ENCODE data around the gene FHAD1. TPM values are rescaled to one million over a fixed set of nuclear protein-coding genes. Genes with fewer than 3 reads are reported as not detected.

The FHAD1 gene
- total RNA-seq, 1 donor from 2014 or later = 2.1 TPM

- Histone ChIP-seq H3K36me3 (ENCODE audit: control insufficient read depth in 3 of 3, insufficient read depth in 3 of 3, low read length in 3 of 3) (no peaks in the 10 kb centered on the region), H3K27me3 (ENCODE audit: control insufficient read depth in 3 of 3, insufficient read depth in 3 of 3, low read length in 3 of 3) (no peaks in the 10 kb centered on the region), H3K4me3 (ENCODE audit: low read length in 3 of 3) (no peak overlapping the region), H3K9ac (ENCODE audit: low read depth in 1 of 3, low read length in 3 of 3) (no peak overlapping the region), H3K27ac (ENCODE audit: low read depth, low read length) (no peak overlapping the region), H3K4me1 (ENCODE audit: control insufficient read depth in 3 of 3, insufficient read depth in 3 of 3, low read length in 3 of 3) (no peaks in the 10 kb centered on the region), H3K9me3 (ENCODE audit: control insufficient read depth in 3 of 3, low read length in 3 of 3) (peaks cover 3 to 6% (median 5%) of the 10 kb centered on the region in 3 donors)
Observed at GRCh38 chr1:15401391-15402055, 154.5 kb downstream of the FHAD1 start.

DNA sequence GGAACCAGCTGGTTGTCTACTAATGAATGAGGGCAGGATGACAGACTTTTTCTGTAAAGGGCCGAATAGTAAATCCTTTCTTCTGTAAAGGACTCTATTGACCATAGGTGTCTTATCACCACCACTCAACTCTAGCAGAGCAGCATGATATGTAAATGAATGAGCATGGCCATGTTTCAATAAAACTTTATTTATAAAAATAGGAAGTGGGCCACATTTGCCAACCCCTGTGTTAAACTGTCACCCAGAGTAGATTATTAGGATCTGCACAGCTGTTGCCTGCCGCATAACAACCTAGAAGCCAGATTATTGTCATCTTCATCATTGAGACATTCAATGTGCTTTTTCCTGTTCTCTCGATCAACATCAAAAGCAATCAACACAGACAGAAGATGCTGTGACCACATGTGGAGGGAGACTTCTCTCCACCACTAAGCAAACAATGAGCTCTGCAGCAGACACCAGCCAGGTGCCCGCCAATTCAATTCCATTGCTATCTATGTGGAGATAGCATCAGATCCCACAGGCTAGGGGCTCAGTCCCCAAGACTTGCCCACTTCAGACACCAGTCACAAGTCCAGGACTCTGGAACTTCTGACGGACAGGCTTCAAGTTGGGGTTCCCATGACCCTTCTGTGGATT, 155.9 kb downstream of the FHAD1 start:
- H3K9me3 ChIP-seq (ENCODE audit: control insufficient read depth in 3 of 3, low read length in 3 of 3) = peaks cover 3 to 6% (median 5%) of the 10 kb centered on the region in 3 donors
- H3K4me3 ChIP-seq (ENCODE audit: low read length in 3 of 3) = no peak overlapping the region
- no peak overlapping the region for H3K27ac ChIP-seq (ENCODE audit: low read depth, low read length)
- H3K9ac ChIP-seq (ENCODE audit: low read depth in 1 of 3, low read length in 3 of 3) = no peak overlapping the region
- no peaks in the 10 kb centered on the region for H3K36me3 ChIP-seq (ENCODE audit: control insufficient read depth in 3 of 3, insufficient read depth in 3 of 3, low read length in 3 of 3)
- peaks cover 0 to 6% (median 5%) of the 10 kb centered on the region in 3 donors for H3K4me1 ChIP-seq (ENCODE audit: control insufficient read depth in 3 of 3, insufficient read depth in 3 of 3, low read length in 3 of 3)
- H3K27me3 ChIP-seq (ENCODE audit: control insufficient read depth in 3 of 3, insufficient read depth in 3 of 3, low read length in 3 of 3) = no peaks in the 10 kb centered on the region

DNA sequence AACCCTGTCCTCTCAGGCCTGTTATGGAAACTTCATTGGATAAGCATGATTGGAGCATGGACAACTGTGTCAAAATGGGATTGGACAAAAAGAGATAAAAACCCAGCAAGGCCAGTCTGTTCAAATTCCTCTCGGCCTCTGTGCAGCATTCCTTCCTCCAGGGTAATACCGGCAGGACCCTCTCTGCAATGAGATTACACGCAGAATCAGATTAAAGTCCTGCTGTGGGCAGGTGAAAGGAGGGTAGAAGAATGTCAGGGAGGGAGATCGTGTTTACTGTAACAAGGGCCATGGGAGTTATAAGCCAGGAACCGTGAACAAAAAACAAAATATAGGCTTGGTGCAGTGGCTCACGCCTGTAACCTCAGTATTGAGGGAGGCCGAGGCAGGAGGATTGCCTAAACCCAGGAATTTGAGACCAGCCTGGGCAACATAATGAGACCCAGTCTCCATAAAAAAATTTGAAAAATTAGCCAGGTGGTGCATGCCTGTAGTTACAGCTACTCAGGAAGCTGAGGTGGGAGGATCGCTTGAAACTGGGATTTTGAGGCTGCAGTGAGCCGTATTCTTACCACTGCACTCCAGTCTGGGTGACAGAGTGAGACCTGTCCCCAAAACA, 157.0 kb downstream of the FHAD1 start:
- no peak overlapping the region for H3K27ac ChIP-seq (ENCODE audit: low read depth, low read length)
- no peaks in the 10 kb centered on the region for H3K27me3 ChIP-seq (ENCODE audit: control insufficient read depth in 3 of 3, insufficient read depth in 3 of 3, low read length in 3 of 3)

GRCh38 chr1:15405106-15405850, 158.3 kb downstream of the FHAD1 start:
- H3K9ac ChIP-seq (ENCODE audit: low read depth in 1 of 3, low read length in 3 of 3) = no peak overlapping the region
- no peaks in the 10 kb centered on the region for H3K27me3 ChIP-seq (ENCODE audit: control insufficient read depth in 3 of 3, insufficient read depth in 3 of 3, low read length in 3 of 3)
- H3K9me3 ChIP-seq (ENCODE audit: control insufficient read depth in 3 of 3, low read length in 3 of 3) = no peaks in the 10 kb centered on the region
- H3K36me3 ChIP-seq (ENCODE audit: control insufficient read depth in 3 of 3, insufficient read depth in 3 of 3, low read length in 3 of 3) = no peaks in the 10 kb centered on the region
- H3K4me1 ChIP-seq (ENCODE audit: control insufficient read depth in 3 of 3, insufficient read depth in 3 of 3, low read length in 3 of 3) = peaks cover 4 to 13% (median 11%) of the 10 kb centered on the region in 3 donors
- no peak overlapping the region for H3K4me3 ChIP-seq (ENCODE audit: low read length in 3 of 3)
- no peak overlapping the region for H3K27ac ChIP-seq (ENCODE audit: low read depth, low read length)

More for the DNA sequence above, 157.0 kb downstream of the FHAD1 start:
- H3K4me3 ChIP-seq (ENCODE audit: low read length in 3 of 3) = no peak overlapping the region
- H3K36me3 ChIP-seq (ENCODE audit: control insufficient read depth in 3 of 3, insufficient read depth in 3 of 3, low read length in 3 of 3) = no peaks in the 10 kb centered on the region
- H3K9me3 ChIP-seq (ENCODE audit: control insufficient read depth in 3 of 3, low read length in 3 of 3) = peaks cover 3 to 6% (median 5%) of the 10 kb centered on the region in 3 donors
- no peak overlapping the region for H3K9ac ChIP-seq (ENCODE audit: low read depth in 1 of 3, low read length in 3 of 3)
- H3K4me1 ChIP-seq (ENCODE audit: control insufficient read depth in 3 of 3, insufficient read depth in 3 of 3, low read length in 3 of 3) = peaks cover 2 to 11% (median 7%) of the 10 kb centered on the region in 3 donors

DNA sequence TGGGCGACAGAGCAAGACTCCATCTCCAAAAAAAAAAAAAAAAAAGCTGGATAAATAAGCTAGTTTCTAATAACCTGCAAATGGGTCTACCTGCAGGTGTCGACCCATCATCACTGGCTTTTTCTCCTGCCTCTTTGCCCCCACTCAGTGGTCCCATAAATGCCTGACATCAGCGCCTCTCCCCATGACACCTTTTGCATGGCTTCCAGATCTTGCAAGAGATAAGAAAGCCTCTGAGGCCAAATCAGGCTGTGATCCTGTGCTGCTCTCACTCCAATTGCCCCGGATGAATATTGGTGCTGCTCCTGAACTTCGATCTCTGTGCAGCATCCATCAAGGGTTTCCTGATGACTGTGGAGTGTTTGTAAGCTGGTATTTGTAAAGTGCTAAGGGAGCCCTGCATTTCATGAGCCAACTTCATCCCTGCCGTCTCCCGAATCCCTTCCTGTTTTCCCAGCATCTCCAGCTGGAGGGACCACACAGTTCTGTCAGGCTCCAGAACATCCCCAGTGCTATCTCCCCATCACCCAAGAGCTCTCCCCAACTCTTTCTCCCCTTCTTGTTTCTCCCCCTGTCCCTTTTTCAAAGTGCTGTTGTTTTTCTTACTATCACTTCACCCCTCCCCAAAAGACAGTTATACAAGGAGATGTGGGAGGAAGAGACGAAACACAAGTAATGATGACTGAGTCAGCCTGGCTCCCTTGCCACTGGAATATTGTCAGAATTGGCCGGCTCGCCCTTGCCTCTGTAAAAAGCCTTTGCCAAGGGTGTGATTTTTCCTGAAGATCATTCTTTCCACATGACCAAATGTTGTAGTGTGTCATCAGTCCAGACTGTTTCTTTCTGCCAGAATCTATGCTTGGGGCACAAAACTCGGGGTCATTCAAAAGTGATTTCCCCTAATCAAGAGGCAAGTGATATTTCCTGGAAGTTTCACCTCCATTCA, 159.9 kb downstream of the FHAD1 start:
- Histone ChIP-seq H3K9me3 (ENCODE audit: control insufficient read depth in 3 of 3, low read length in 3 of 3) (no peaks in the 10 kb centered on the region), H3K9ac (ENCODE audit: low read depth in 1 of 3, low read length in 3 of 3) (no peak overlapping the region), H3K4me1 (ENCODE audit: control insufficient read depth in 3 of 3, insufficient read depth in 3 of 3, low read length in 3 of 3) (peaks cover 13 to 24% (median 13%) of the 10 kb centered on the region in 3 donors), H3K27ac (ENCODE audit: low read depth, low read length) (no peak overlapping the region), H3K27me3 (ENCODE audit: control insufficient read depth in 3 of 3, insufficient read depth in 3 of 3, low read length in 3 of 3) (peaks cover 6 to 10% (median 8%) of the 10 kb centered on the region in 3 donors), H3K4me3 (ENCODE audit: low read length in 3 of 3) (no peak overlapping the region), H3K36me3 (ENCODE audit: control insufficient read depth in 3 of 3, insufficient read depth in 3 of 3, low read length in 3 of 3) (no peaks in the 10 kb centered on the region)

GRCh38 chr1:15407580-15407979, 160.6 kb downstream of the FHAD1 start:
- Histone ChIP-seq H3K4me3 (ENCODE audit: low read length in 3 of 3) (no peak overlapping the region), H3K9me3 (ENCODE audit: control insufficient read depth in 3 of 3, low read length in 3 of 3) (no peaks in the 10 kb centered on the region), H3K4me1 (ENCODE audit: control insufficient read depth in 3 of 3, insufficient read depth in 3 of 3, low read length in 3 of 3) (peaks cover 16 to 24% (median 17%) of the 10 kb centered on the region in 3 donors), H3K9ac (ENCODE audit: low read depth in 1 of 3, low read length in 3 of 3) (no peak overlapping the region), H3K36me3 (ENCODE audit: control insufficient read depth in 3 of 3, insufficient read depth in 3 of 3, low read length in 3 of 3) (no peaks in the 10 kb centered on the region), H3K27ac (ENCODE audit: low read depth, low read length) (no peak overlapping the region), H3K27me3 (ENCODE audit: control insufficient read depth in 3 of 3, insufficient read depth in 3 of 3, low read length in 3 of 3) (peaks cover 6 to 12% (median 10%) of the 10 kb centered on the region in 3 donors)

DNA sequence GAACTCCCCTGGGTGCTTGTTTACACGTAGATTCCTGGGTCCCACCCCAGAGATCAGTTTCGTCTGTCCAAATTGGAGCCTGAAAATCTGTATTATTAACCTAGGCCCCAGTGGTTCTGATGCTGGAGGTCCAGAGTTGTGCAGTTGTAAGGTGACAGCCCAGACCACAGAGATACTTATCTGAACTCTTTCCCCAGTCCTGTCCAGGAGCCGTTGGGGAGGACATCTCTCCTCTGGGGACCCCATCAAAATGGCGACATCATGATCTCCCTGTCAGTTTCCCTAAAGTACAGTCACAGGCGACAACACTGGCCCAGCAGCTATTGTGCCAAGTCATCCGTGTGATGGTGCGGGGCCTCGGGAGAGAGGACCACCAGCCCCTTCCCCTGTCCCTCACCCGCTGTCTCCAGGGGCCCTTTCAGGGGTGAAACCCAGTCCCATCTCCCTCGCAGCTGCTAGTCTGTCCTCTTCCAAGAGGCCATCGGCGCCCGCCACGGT, 161.9 kb downstream of the FHAD1 start:
- H3K27me3 ChIP-seq (ENCODE audit: control insufficient read depth in 3 of 3, insufficient read depth in 3 of 3, low read length in 3 of 3) = peaks cover 6 to 18% (median 14%) of the 10 kb centered on the region in 3 donors
- H3K36me3 ChIP-seq (ENCODE audit: control insufficient read depth in 3 of 3, insufficient read depth in 3 of 3, low read length in 3 of 3) = no peaks in the 10 kb centered on the region
- H3K4me1 ChIP-seq (ENCODE audit: control insufficient read depth in 3 of 3, insufficient read depth in 3 of 3, low read length in 3 of 3) = peaks cover 21 to 38% (median 24%) of the 10 kb centered on the region in 3 donors
- no peak overlapping the region for H3K27ac ChIP-seq (ENCODE audit: low read depth, low read length)
- peak overlapping the region; percentile 22 to 67 (median 38) for H3K4me3 ChIP-seq (ENCODE audit: low read length in 3 of 3)
- no peaks in the 10 kb centered on the region for H3K9me3 ChIP-seq (ENCODE audit: control insufficient read depth in 3 of 3, low read length in 3 of 3)
- peak overlapping the region in 2 of 3 donors; percentile 50 to 53 for H3K9ac ChIP-seq (ENCODE audit: low read depth in 1 of 3, low read length in 3 of 3)

- Histone ChIP-seq H3K36me3 (ENCODE audit: control insufficient read depth in 3 of 3, insufficient read depth in 3 of 3, low read length in 3 of 3) (no peaks in the 10 kb centered on the region), H3K27ac (ENCODE audit: low read depth, low read length) (no peak within 1 kb of the TSS), H3K4me1 (ENCODE audit: control insufficient read depth in 3 of 3, insufficient read depth in 3 of 3, low read length in 3 of 3) (peaks cover 21 to 39% (median 24%) of the 10 kb centered on the region in 3 donors), H3K27me3 (ENCODE audit: control insufficient read depth in 3 of 3, insufficient read depth in 3 of 3, low read length in 3 of 3) (peaks cover 6 to 18% (median 14%) of the 10 kb centered on the region in 3 donors), H3K4me3 (ENCODE audit: low read length in 3 of 3) (peak within 1 kb of the TSS; percentile 67 to 70 (median 70)), H3K9me3 (ENCODE audit: control insufficient read depth in 3 of 3, low read length in 3 of 3) (no peaks in the 10 kb centered on the region), H3K9ac (ENCODE audit: low read depth in 1 of 3, low read length in 3 of 3) (peak within 1 kb of the TSS; percentile 53 to 70 (median 69))
Observed at GRCh38 chr1:15409388-15410222, 162.6 kb downstream of the FHAD1 start, which contains the start of gene EFHD2. TSS of gene EFHD2 (plus strand) at chr1:15409888. CDS start at chr1:15409972, 84 bp downstream.
